ENCODE data around the gene TMEFF2. TPM values are rescaled to one million over a fixed set of nuclear protein-coding genes. Genes with fewer than 3 reads are reported as not detected.

Gene TMEFF2
- total and polyA plus RNA-seq, 2 donors (not counting 1 experiment from before 2014, with no cell fraction given): not detected

GRCh38 chr2:192017844-192018243 is 176.9 kb downstream of the TMEFF2 start:
- DNase-seq (no peak), ATAC-seq (ENCODE audit: low read depth) (no peak)
- H3K9ac ChIP-seq (ENCODE audit: low read length): no peak overlapping the region
- no peak overlapping the region for H3K27ac Mint-ChIP-seq
- H3K4me3 ChIP-seq (ENCODE audit: control extremely low read depth in 1 of 5, extremely low read depth in 1 of 5, insufficient read depth in 1 of 5, low read depth in 2 of 5, low read length in 4 of 5): no peak overlapping the region
- no peaks in the 10 kb centered on the region for H3K4me1 Mint-ChIP-seq
- H3K9me3 ChIP-seq (ENCODE audit: control extremely low read depth in 1 of 3, control insufficient read depth in 2 of 3, insufficient read depth in 1 of 3, low read length in 2 of 3): no peaks in the 10 kb centered on the region
- ChIA-PET CTCF (no interaction called here), POLR2A (no interaction called here)
- TF ChIP-seq CTCF (IDR thresholded peaks at IDR 0.05) (no peak), EZH2 (IDR thresholded peaks at IDR 0.05; ENCODE audit: borderline replicate concordance, insufficient read depth, low read depth, low read length, poor library complexity, severe bottlenecking) (no peak)
- intact Hi-C loops (cut with micrococcal nuclease): no loop called here
- H4K20me1 ChIP-seq (ENCODE audit: control insufficient read depth, insufficient read depth, low read length, poor library complexity, severe bottlenecking): no peaks in the 10 kb centered on the region
- no peaks in the 10 kb centered on the region for H3K36me3 ChIP-seq (replicated peaks in 1 of 2; ENCODE audit: control extremely low read depth in 1 of 2, control insufficient read depth in 1 of 2, extremely low read depth in 1 of 2, insufficient read depth in 2 of 2, low read length in 1 of 2)
- H3K27ac ChIP-seq (ENCODE audit: low read length in 2 of 2): no peak overlapping the region
- no peak overlapping the region for H3K4me2 ChIP-seq (replicated peaks; ENCODE audit: low read depth, low read length, poor library complexity, severe bottlenecking)
- H3K79me2 ChIP-seq (ENCODE audit: control insufficient read depth, insufficient read depth, low read length): no peaks in the 10 kb centered on the region
- no peaks in the 10 kb centered on the region for H3K9me3 Mint-ChIP-seq (ENCODE audit: insufficient read depth)
- no peak overlapping the region for H2AFZ ChIP-seq (ENCODE audit: insufficient read depth, low read depth, low read length, poor library complexity, severe bottlenecking)
- H3K27me3 ChIP-seq (replicated peaks in 1 of 4; ENCODE audit: control extremely low read depth in 1 of 4, control insufficient read depth in 3 of 4, insufficient read depth in 4 of 4, low read length in 3 of 4): no peaks in the 10 kb centered on the region
- H3K27me3 Mint-ChIP-seq: peaks cover 3% of the 10 kb centered on the region
- no peaks in the 10 kb centered on the region for H3K4me1 ChIP-seq (ENCODE audit: control insufficient read depth in 2 of 2, insufficient read depth in 2 of 2, low read length in 2 of 2)
- H3K4me3 Mint-ChIP-seq: no peak overlapping the region

- Histone ChIP-seq H3K9ac (ENCODE audit: low read length) (no peak overlapping the region), H3K4me2 (replicated peaks; ENCODE audit: low read depth, low read length, poor library complexity, severe bottlenecking) (no peak overlapping the region), H3K9me3 (ENCODE audit: control extremely low read depth in 1 of 3, control insufficient read depth in 2 of 3, insufficient read depth in 1 of 3, low read length in 2 of 3) (no peaks in the 10 kb centered on the region), H3K27me3 (replicated peaks in 1 of 4; ENCODE audit: control extremely low read depth in 1 of 4, control insufficient read depth in 3 of 4, insufficient read depth in 4 of 4, low read length in 3 of 4) (no peaks in the 10 kb centered on the region), H4K20me1 (ENCODE audit: control insufficient read depth, insufficient read depth, low read length, poor library complexity, severe bottlenecking) (no peaks in the 10 kb centered on the region), H3K79me2 (ENCODE audit: control insufficient read depth, insufficient read depth, low read length) (no peaks in the 10 kb centered on the region), H3K36me3 (replicated peaks in 1 of 2; ENCODE audit: control extremely low read depth in 1 of 2, control insufficient read depth in 1 of 2, extremely low read depth in 1 of 2, insufficient read depth in 2 of 2, low read length in 1 of 2) (no peaks in the 10 kb centered on the region), H2AFZ (ENCODE audit: insufficient read depth, low read depth, low read length, poor library complexity, severe bottlenecking) (no peak overlapping the region), H3K27ac (ENCODE audit: low read length in 2 of 2) (no peak overlapping the region), H3K4me3 (ENCODE audit: control extremely low read depth in 1 of 5, extremely low read depth in 1 of 5, insufficient read depth in 1 of 5, low read depth in 2 of 5, low read length in 4 of 5) (no peak overlapping the region), H3K4me1 (ENCODE audit: control insufficient read depth in 2 of 2, insufficient read depth in 2 of 2, low read length in 2 of 2) (no peaks in the 10 kb centered on the region)
- DNase-seq: no peak
- intact Hi-C loops (cut with micrococcal nuclease): no loop called here
- CTCF ChIA-PET: no interaction called here
- no peak overlapping the region for H3K4me3 Mint-ChIP-seq
- POLR2A ChIA-PET: no interaction called here
- H3K9me3 Mint-ChIP-seq (ENCODE audit: insufficient read depth): no peaks in the 10 kb centered on the region
- H3K27me3 Mint-ChIP-seq: peaks cover under 1% of the 10 kb centered on the region
- no peak overlapping the region for H3K27ac Mint-ChIP-seq
- H3K4me1 Mint-ChIP-seq: no peaks in the 10 kb centered on the region
- ATAC-seq (ENCODE audit: low read depth): no peak
- 89% methylated on average over 1 of the region's 1 CpG for WGBS (ENCODE audit: insufficient coverage)
- TF ChIP-seq CTCF (IDR thresholded peaks at IDR 0.05): no peak
- TF ChIP-seq EZH2 (IDR thresholded peaks at IDR 0.05; ENCODE audit: borderline replicate concordance, insufficient read depth, low read depth, low read length, poor library complexity, severe bottlenecking): no peak
Observed at GRCh38 chr2:192016265-192016664, 178.5 kb downstream of the TMEFF2 start.

All from B cell (primary cell).